A673 (cell line): ENCODE data around the gene USP17L26. TPM values are rescaled to one million over a fixed set of nuclear protein-coding genes. Genes with fewer than 3 reads are reported as not detected.
"Not testable (repeated sequence)": the region's sequence is repeated elsewhere in the genome, so short reads cannot be mapped to it uniquely, and the experiment has no call there.

ENCODE experiments used
- Bru-seq: library from RNA; stranded (reverse); fragments of 400-500 nt; gene quantifications from one replicate; lab custom pipeline; 2021; lab: Mats Ljungman, UMichigan
- BruChase-seq, 2 experiments: library from RNA; stranded (reverse); fragments of 400-500 nt; gene quantifications; one replicate each; lab custom pipeline; 2021; lab: Mats Ljungman, UMichigan
- BruUV-seq: library from RNA; stranded (reverse); fragments of 400-500 nt; replicated peaks from 2 replicates; lab custom pipeline; 2021; lab: Mats Ljungman, UMichigan
- CTCF ChIA-PET: fragments of 300-600 bp; sonication (Branson Sonifier 250); formaldehyde crosslinking; loops from one replicate; lab custom pipeline; 2022; ENCODE audit warnings: antibody characterized with exemption; lab: Charles Lee
- POLR2A ChIA-PET: fragments of 300-600 bp; sonication (Branson Sonifier 250); formaldehyde crosslinking; loops from one replicate; lab custom pipeline; 2022; ENCODE audit warnings: antibody characterized with exemption; ENCODE audit not compliant: low non-redundant PET; lab: Charles Lee
- DNase-seq: peaks from one replicate; pipeline ENCODE4 v3.0.0-alpha.2; 2015; ENCODE audit warnings: low spot score
- H3K27ac ChIP-seq: fragments of 200-600 bp; sonication (generic); 2 replicates; pipeline ENCODE4 v1.5.1; 2016; ENCODE audit warnings: mixed run types, low read depth, mild to moderate bottlenecking, mixed read lengths, antibody characterized with exemption, low read length; ENCODE audit not compliant: poor library complexity, severe bottlenecking
- H3K27me3 ChIP-seq: fragments of 200-600 bp; sonication (generic); replicated peaks from 2 replicates; pipeline ENCODE4 v1.6.1; 2017; ENCODE audit warnings: mixed run types, low read depth, mild to moderate bottlenecking, mixed read lengths, antibody characterized with exemption, low read length; ENCODE audit not compliant: insufficient read depth, poor library complexity
- H3K36me3 ChIP-seq: fragments of 200-600 bp; sonication (generic); 2 replicates; pipeline ENCODE4 v1.6.1; 2016; ENCODE audit warnings: mixed run types, mild to moderate bottlenecking, mixed read lengths, antibody characterized with exemption, low read length; ENCODE audit not compliant: insufficient read depth, poor library complexity, severe bottlenecking
- H3K4me1 ChIP-seq: fragments of 200-600 bp; sonication (generic); 2 replicates; pipeline ENCODE4 v1.6.1; 2017; ENCODE audit warnings: mixed run types, mild to moderate bottlenecking, mixed read lengths, antibody characterized with exemption, low read length; ENCODE audit not compliant: insufficient read depth, poor library complexity, severe bottlenecking
- H3K4me3 ChIP-seq: fragments of 200-600 bp; sonication (generic); 2 replicates; pipeline ENCODE4 v1.5.1; 2016; ENCODE audit warnings: low read depth, mixed run types, mild to moderate bottlenecking, mixed read lengths, low read length; ENCODE audit not compliant: poor library complexity, severe bottlenecking
- H3K9me3 ChIP-seq: fragments of 200-600 bp; sonication (generic); 2 replicates; pipeline ENCODE4 v1.6.1; 2016; ENCODE audit warnings: mixed run types, low read depth, mild to moderate bottlenecking, mixed read lengths, antibody characterized with exemption, low read length; ENCODE audit not compliant: poor library complexity, severe bottlenecking
- intact Hi-C: fragments of 100-400 bp; cut with micrococcal nuclease; formaldehyde crosslinking; loops from one replicate; pipeline ENCODE4 v1.10.0; 2022; ENCODE audit not compliant: unreplicated experiment
- long read RNA-seq: library from polyadenylated mRNA; stranded (forward); transcript quantifications from one replicate; pipeline ENCODE4 v2.0.0, GENCODE V29; 2022
- total RNA-seq: library from RNA; stranded (reverse); gene quantifications from 2 replicates; pipeline ENCODE4 v1.2.3, GENCODE V29; 2021

Gene USP17L26
- total RNA-seq (not detected in 2 replicates), Bru-seq, nascent RNA (not detected), BruChase-seq, experiment 1, labeled RNA remaining after a 2-hour chase (not detected), BruChase-seq, experiment 2, labeled RNA remaining after a 6-hour chase (not detected)
- long read RNA-seq, result 0 reads

GRCh38 chr4:9334358-9334757 lies at the start of gene USP17L26:
USP17L26 (plus strand) TSS chr4:9334658; CDS start chr4:9334658, 0 bp downstream.
- H3K4me1 ChIP-seq, DNase-seq, H3K36me3 ChIP-seq, intact Hi-C loops, H3K27ac ChIP-seq, H3K4me3 ChIP-seq, BruUV-seq, CTCF ChIA-PET, H3K9me3 ChIP-seq, H3K27me3 ChIP-seq, POLR2A ChIA-PET: not testable (repeated sequence)

GRCh38 chr4:9324191-9324590 lies 10.3 kb upstream of the USP17L26 start:
- DNase-seq, H3K4me3 ChIP-seq, intact Hi-C loops, CTCF ChIA-PET, H3K4me1 ChIP-seq, H3K27ac ChIP-seq, BruUV-seq, POLR2A ChIA-PET, H3K27me3 ChIP-seq, H3K36me3 ChIP-seq, H3K9me3 ChIP-seq: not testable (repeated sequence)

GRCh38 chr4:9324865-9325264 lies 9.6 kb upstream of the USP17L26 start, which contains the start of gene USP17L24:
USP17L24 (plus strand) TSS chr4:9325165; CDS start chr4:9325165, 0 bp downstream.
- H3K36me3 ChIP-seq, H3K4me1 ChIP-seq, DNase-seq, BruUV-seq, H3K27ac ChIP-seq, CTCF ChIA-PET, H3K27me3 ChIP-seq, POLR2A ChIA-PET, H3K4me3 ChIP-seq, intact Hi-C loops, H3K9me3 ChIP-seq: not testable (repeated sequence)

GRCh38 chr4:9329611-9330010 lies 4.8 kb upstream of the USP17L26 start, which contains the start of gene USP17L25:
USP17L25 (plus strand) TSS chr4:9329911; CDS start chr4:9329911, 0 bp downstream.
- H3K4me1 ChIP-seq, BruUV-seq: not testable (repeated sequence)

GRCh38 chr4:9339103-9339502 lies 4.6 kb downstream of the USP17L26 start, which contains the start of gene USP17L5:
USP17L5 (plus strand) TSS chr4:9339403; CDS start chr4:9339403, 0 bp downstream.
- POLR2A ChIA-PET, DNase-seq, BruUV-seq: not testable (repeated sequence)

More at GRCh38 chr4:9329611-9330010, 4.8 kb upstream of the USP17L26 start, which contains the start of gene USP17L25:
- CTCF ChIA-PET, H3K27ac ChIP-seq, POLR2A ChIA-PET, DNase-seq, H3K4me3 ChIP-seq, intact Hi-C loops, H3K9me3 ChIP-seq, H3K27me3 ChIP-seq, H3K36me3 ChIP-seq: not testable (repeated sequence)

GRCh38 chr4:9343848-9344247 lies 9.4 kb downstream of the USP17L26 start, which contains the start of gene USP17L27:
USP17L27 (plus strand) TSS chr4:9344148; CDS start chr4:9344148, 0 bp downstream.
- BruUV-seq, H3K4me3 ChIP-seq, DNase-seq, POLR2A ChIA-PET, H3K27me3 ChIP-seq, intact Hi-C loops, CTCF ChIA-PET, H3K27ac ChIP-seq, H3K4me1 ChIP-seq, H3K9me3 ChIP-seq, H3K36me3 ChIP-seq: not testable (repeated sequence)

More at GRCh38 chr4:9339103-9339502, 4.6 kb downstream of the USP17L26 start, which contains the start of gene USP17L5:
- intact Hi-C loops, H3K27me3 ChIP-seq, H3K9me3 ChIP-seq, H3K4me1 ChIP-seq, H3K4me3 ChIP-seq, CTCF ChIA-PET, H3K36me3 ChIP-seq, H3K27ac ChIP-seq: not testable (repeated sequence)

GRCh38 chr4:9348593-9348992 lies 14.1 kb downstream of the USP17L26 start, which contains the start of gene USP17L28:
USP17L28 (plus strand) TSS chr4:9348893; CDS start chr4:9348893, 0 bp downstream.
- BruUV-seq, POLR2A ChIA-PET, H3K9me3 ChIP-seq, DNase-seq, CTCF ChIA-PET, intact Hi-C loops, H3K27me3 ChIP-seq, H3K36me3 ChIP-seq, H3K4me1 ChIP-seq, H3K27ac ChIP-seq, H3K4me3 ChIP-seq: not testable (repeated sequence)
